Activated T-cell treated with anti-CD3 and anti-CD28 coated beads, Interleukin-2, amount 50 U/mL, for 72 hours (primary cell): ENCODE results near the gene TEX264. TPM values are rescaled to one million over a fixed set of nuclear protein-coding genes. Genes with fewer than 3 reads are reported as not detected.

Source experiments
- ATAC-seq, 2 donors: fragments of 150-1000 bp; cut with Tn5 transposase; replicated peaks in 1 of 2; 2 replicates each; pipeline ENCODE4 v1.10.0; 2021; ENCODE audit warnings: moderate library complexity in 2 of 2, mild to moderate bottlenecking in 1 of 2
- DNase-seq, 2 donors: peaks; one replicate each; pipeline ENCODE4 v3.0.0; 2021 to 2022; ENCODE audit warnings: mixed read lengths in 1 of 2
- H3K27ac Mint-ChIP-seq: one replicate; pipeline ENCODE4 v1.8.0; 2022; ENCODE audit warnings: mild to moderate bottlenecking, moderate library complexity, mixed read lengths
- H3K27me3 Mint-ChIP-seq: one replicate; pipeline ENCODE4 v1.8.0; 2022; ENCODE audit warnings: low read depth, mixed read lengths
- H3K36me3 Mint-ChIP-seq, 2 donors: one replicate each; pipeline ENCODE4 v1.8.0; 2022; ENCODE audit warnings: mixed read lengths in 2 of 2, mild to moderate bottlenecking in 1 of 2; ENCODE audit not compliant: insufficient read depth in 2 of 2
- H3K4me1 Mint-ChIP-seq: one replicate; pipeline ENCODE4 v1.8.0; 2022; ENCODE audit warnings: low read depth, mixed read lengths
- H3K4me3 Mint-ChIP-seq, 2 donors: one replicate each; pipeline ENCODE4 v1.8.0; 2022; ENCODE audit warnings: mild to moderate bottlenecking in 2 of 2, mixed read lengths in 2 of 2, moderate library complexity in 2 of 2
- H3K9me3 Mint-ChIP-seq, 2 donors: one replicate each; pipeline ENCODE4 v1.8.0; 2022; ENCODE audit warnings: mixed read lengths in 2 of 2
- total RNA-seq, 2 donors: library from RNA; stranded (reverse); gene quantifications; one replicate each; pipeline ENCODE4 v1.2.3, GENCODE V29; 2022

Gene TEX264
- total RNA-seq, 2 donors from 2014 or later = 37.8 to 48.0 TPM

- peaks cover 11% of the 10 kb centered on the region for H3K27me3 Mint-ChIP-seq
- H3K36me3 Mint-ChIP-seq = peaks cover 2% of the 10 kb centered on the region in 2 donors
- DNase-seq (peak in 1 of 2 donors; percentile 37), ATAC-seq (peak in 1 of 2 donors; percentile 10)
- peaks cover 2% of the 10 kb centered on the region in 2 donors for H3K9me3 Mint-ChIP-seq
- H3K4me3 Mint-ChIP-seq = peak within 1 kb of the TSS; percentile 29 to 54
- H3K27ac Mint-ChIP-seq = no peak within 1 kb of the TSS
- H3K4me1 Mint-ChIP-seq = peaks cover 23% of the 10 kb centered on the region
Measured at GRCh38 chr3:51706788-51707731, 36.0 kb downstream of the TEX264 start, which contains the start of gene GRM2. GRM2 (plus strand) TSS chr3:51707068; CDS start chr3:51708984, 1,916 bp downstream.

- Mint-ChIP-seq H3K4me3 (no peak overlapping the region), H3K36me3 (peaks cover 2% of the 10 kb centered on the region in 2 donors), H3K27me3 (peaks cover 11% of the 10 kb centered on the region), H3K9me3 (peaks cover 2% of the 10 kb centered on the region in 2 donors), H3K27ac (no peak overlapping the region), H3K4me1 (peaks cover 23% of the 10 kb centered on the region)
- DNase-seq (no peak), ATAC-seq (no peak)
Measured at GRCh38 chr3:51708216-51708845, 37.3 kb downstream of the TEX264 start.

GRCh38 chr3:51709004-51709420 lies 38.0 kb downstream of the TEX264 start:
- Mint-ChIP-seq H3K4me3 (no peak overlapping the region), H3K27me3 (peaks cover 11% of the 10 kb centered on the region), H3K4me1 (peaks cover 23% of the 10 kb centered on the region), H3K36me3 (peaks cover 2% of the 10 kb centered on the region in 2 donors), H3K9me3 (peaks cover 2% of the 10 kb centered on the region in 2 donors), H3K27ac (no peak overlapping the region)
- DNase-seq (no peak), ATAC-seq (no peak)

- peak overlapping the region; percentile 96 for H3K27ac Mint-ChIP-seq
- peaks cover 11% of the 10 kb centered on the region for H3K27me3 Mint-ChIP-seq
- H3K9me3 Mint-ChIP-seq = peaks cover 2% of the 10 kb centered on the region in 2 donors
- H3K4me1 Mint-ChIP-seq = peaks cover 23% of the 10 kb centered on the region
- peaks cover 2% of the 10 kb centered on the region in 2 donors for H3K36me3 Mint-ChIP-seq
- H3K4me3 Mint-ChIP-seq = peak overlapping the region in 1 of 2 donors; percentile 22
- DNase-seq (no peak), ATAC-seq (peak; percentile 46 to 48)
Measured at GRCh38 chr3:51709675-51710074, 38.6 kb downstream of the TEX264 start.

GRCh38 chr3:51710631-51711351 lies 39.7 kb downstream of the TEX264 start:
- no peak overlapping the region for H3K4me3 Mint-ChIP-seq
- H3K9me3 Mint-ChIP-seq = peaks cover 2% of the 10 kb centered on the region in 2 donors
- ATAC-seq (peak; percentile 20 to 37), DNase-seq (peak in 1 of 2 donors; percentile 18)
- H3K36me3 Mint-ChIP-seq = peaks cover 2% of the 10 kb centered on the region in 2 donors
- peaks cover 11% of the 10 kb centered on the region for H3K27me3 Mint-ChIP-seq
- peaks cover 21% of the 10 kb centered on the region for H3K4me1 Mint-ChIP-seq
- no peak overlapping the region for H3K27ac Mint-ChIP-seq

GRCh38 chr3:51711352-51712037 lies 40.4 kb downstream of the TEX264 start:
- peaks cover 11% of the 10 kb centered on the region for H3K27me3 Mint-ChIP-seq
- H3K4me1 Mint-ChIP-seq = peaks cover 14% of the 10 kb centered on the region
- no peak overlapping the region for H3K27ac Mint-ChIP-seq
- DNase-seq (no peak), ATAC-seq (no peak)
- peaks cover 2% of the 10 kb centered on the region in 2 donors for H3K9me3 Mint-ChIP-seq
- peaks cover 2% of the 10 kb centered on the region in 2 donors for H3K36me3 Mint-ChIP-seq
- no peak overlapping the region for H3K4me3 Mint-ChIP-seq

- Mint-ChIP-seq H3K4me1 (peaks cover 12% of the 10 kb centered on the region), H3K27ac (no peak overlapping the region), H3K27me3 (peaks cover 10% of the 10 kb centered on the region)
Measured at GRCh38 chr3:51712038-51712420, 41.0 kb downstream of the TEX264 start.

GRCh38 chr3:51712511-51712931 lies 41.5 kb downstream of the TEX264 start:
- peaks cover 5% of the 10 kb centered on the region for H3K27me3 Mint-ChIP-seq
- H3K4me3 Mint-ChIP-seq = no peak overlapping the region
- no peak for DNase-seq
- no peak overlapping the region for H3K27ac Mint-ChIP-seq
- H3K9me3 Mint-ChIP-seq = peaks cover 2% of the 10 kb centered on the region in 2 donors
- ATAC-seq = no peak
- peaks cover 2% of the 10 kb centered on the region in 2 donors for H3K36me3 Mint-ChIP-seq
- peaks cover 7% of the 10 kb centered on the region for H3K4me1 Mint-ChIP-seq

More at GRCh38 chr3:51712038-51712420, 41.0 kb downstream of the TEX264 start:
- Mint-ChIP-seq H3K36me3 (peaks cover 2% of the 10 kb centered on the region in 2 donors), H3K9me3 (peaks cover 2% of the 10 kb centered on the region in 2 donors), H3K4me3 (no peak overlapping the region)
- no peak for ATAC-seq
- DNase-seq = no peak

- ATAC-seq = no peak
- peaks cover under 1% of the 10 kb centered on the region for H3K27me3 Mint-ChIP-seq
- DNase-seq = no peak
- peaks cover 2% of the 10 kb centered on the region in 2 donors for H3K36me3 Mint-ChIP-seq
- peaks cover 4% of the 10 kb centered on the region for H3K4me1 Mint-ChIP-seq
- no peak overlapping the region for H3K27ac Mint-ChIP-seq
- H3K9me3 Mint-ChIP-seq = peaks cover 2% of the 10 kb centered on the region in 2 donors
- no peak overlapping the region for H3K4me3 Mint-ChIP-seq
Measured at GRCh38 chr3:51712963-51713362, 41.9 kb downstream of the TEX264 start.

- H3K27ac Mint-ChIP-seq = no peak overlapping the region
- ATAC-seq (no peak), DNase-seq (no peak)
- H3K36me3 Mint-ChIP-seq = no peaks in the 10 kb centered on the region
- no peaks in the 10 kb centered on the region for H3K27me3 Mint-ChIP-seq
- H3K4me1 Mint-ChIP-seq = peaks cover 18% of the 10 kb centered on the region
- H3K9me3 Mint-ChIP-seq = no peaks in the 10 kb centered on the region
- no peak overlapping the region for H3K4me3 Mint-ChIP-seq
Measured at GRCh38 chr3:51715231-51715976, 44.4 kb downstream of the TEX264 start.

- H3K4me3 Mint-ChIP-seq = no peak overlapping the region
- H3K4me1 Mint-ChIP-seq = peaks cover 19% of the 10 kb centered on the region
- H3K27ac Mint-ChIP-seq = no peak overlapping the region
- no peak for DNase-seq
- H3K9me3 Mint-ChIP-seq = no peaks in the 10 kb centered on the region
- no peaks in the 10 kb centered on the region for H3K36me3 Mint-ChIP-seq
- H3K27me3 Mint-ChIP-seq = no peaks in the 10 kb centered on the region
- ATAC-seq = no peak
Measured at GRCh38 chr3:51715977-51716294, 44.9 kb downstream of the TEX264 start.

GRCh38 chr3:51716805-51717204 lies 45.8 kb downstream of the TEX264 start:
- no peaks in the 10 kb centered on the region for H3K36me3 Mint-ChIP-seq
- DNase-seq (no peak), ATAC-seq (no peak)
- no peak overlapping the region for H3K27ac Mint-ChIP-seq
- peaks cover 27% of the 10 kb centered on the region for H3K4me1 Mint-ChIP-seq
- no peaks in the 10 kb centered on the region for H3K9me3 Mint-ChIP-seq
- H3K4me3 Mint-ChIP-seq = no peak overlapping the region
- no peaks in the 10 kb centered on the region for H3K27me3 Mint-ChIP-seq
